ENCODE data around the gene HSPB9.

The HSPB9 gene

GRCh38 chr17:42146911-42147607 is 24.5 kb downstream of the HSPB9 start:
- no peak for DNase-seq

- DNase-seq = no peak
Observed at GRCh38 chr17:42153919-42154742, 31.5 kb downstream of the HSPB9 start.

GRCh38 chr17:42155614-42156045 is 33.0 kb downstream of the HSPB9 start:
- no peak for DNase-seq

GRCh38 chr17:42159796-42160530 is 37.4 kb downstream of the HSPB9 start:
- DNase-seq = no peak

- no peak for DNase-seq
Observed at GRCh38 chr17:42160531-42160910, 37.9 kb downstream of the HSPB9 start.

GRCh38 chr17:42163113-42163512 is 40.5 kb downstream of the HSPB9 start:
- DNase-seq = no peak

GRCh38 chr17:42163696-42164407 is 41.2 kb downstream of the HSPB9 start:
- DNase-seq = no peak

GRCh38 chr17:42165751-42166150 is 43.1 kb downstream of the HSPB9 start:
- no peak for DNase-seq

GRCh38 chr17:42166196-42166763 is 43.7 kb downstream of the HSPB9 start:
- DNase-seq = no peak

GRCh38 chr17:42167807-42168206 is 45.2 kb downstream of the HSPB9 start:
- DNase-seq = no peak

GRCh38 chr17:42169351-42169750 is 46.7 kb downstream of the HSPB9 start:
- no peak for DNase-seq

GRCh38 chr17:42171831-42172230 is 49.2 kb downstream of the HSPB9 start:
- no peak for DNase-seq

All from NCI-H446 (cell line).